Stimulated activated CD4-positive, alpha-beta T cell treated with anti-CD3 and anti-CD28 coated beads, TNF-alpha, amount 100 ng/mL, for 4 hours (primary cell): ENCODE results near the gene DAPP1.
"Not testable (repeated sequence)": the region's sequence is repeated elsewhere in the genome, so short reads cannot be mapped to it uniquely, and the experiment has no call there.

Experiments
- DNase-seq, 3 experiments: peaks; one replicate each; pipeline ENCODE4 v3.0.0-alpha.2; 2020; ENCODE audit warnings: low read depth in 3 of 3

DAPP1 gene, protein sequence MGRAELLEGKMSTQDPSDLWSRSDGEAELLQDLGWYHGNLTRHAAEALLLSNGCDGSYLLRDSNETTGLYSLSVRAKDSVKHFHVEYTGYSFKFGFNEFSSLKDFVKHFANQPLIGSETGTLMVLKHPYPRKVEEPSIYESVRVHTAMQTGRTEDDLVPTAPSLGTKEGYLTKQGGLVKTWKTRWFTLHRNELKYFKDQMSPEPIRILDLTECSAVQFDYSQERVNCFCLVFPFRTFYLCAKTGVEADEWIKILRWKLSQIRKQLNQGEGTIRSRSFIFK

DNA sequence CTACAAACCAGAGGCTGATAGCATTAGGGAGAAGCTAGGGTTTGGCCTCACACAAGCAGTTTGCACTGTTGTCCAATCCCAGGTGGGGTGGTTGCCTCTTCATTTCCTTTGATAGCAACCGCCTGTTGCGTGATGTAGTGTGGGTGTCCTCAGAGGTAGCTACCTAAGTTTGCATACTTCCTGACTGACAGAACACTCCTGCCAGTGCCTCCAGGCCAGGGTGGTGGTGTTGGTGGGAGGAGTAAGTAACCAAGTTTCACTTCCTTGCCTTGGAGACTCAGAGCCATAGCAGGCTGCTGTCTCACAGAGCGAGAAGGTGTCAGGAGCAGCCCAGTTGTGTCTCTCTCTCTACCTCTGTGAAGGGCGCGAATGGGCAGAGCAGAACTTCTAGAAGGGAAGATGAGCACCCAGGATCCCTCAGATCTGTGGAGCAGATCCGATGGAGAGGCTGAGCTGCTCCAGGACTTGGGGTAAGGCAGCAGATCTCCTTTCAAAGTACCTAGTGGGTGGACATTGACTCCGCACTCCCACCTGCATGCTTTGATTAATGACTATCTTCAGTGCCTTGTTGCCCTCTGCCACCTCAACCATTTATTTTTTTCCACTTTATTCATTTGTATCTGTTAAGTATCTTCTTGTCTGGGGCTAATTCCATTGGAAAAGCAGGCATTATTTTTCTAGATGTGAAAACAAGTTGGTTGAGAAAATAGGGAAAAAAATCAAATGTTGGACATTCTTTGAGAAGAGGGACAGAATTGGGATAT is at the start of gene DAPP1:
DAPP1 (plus strand) TSS at position 283 of the 764 bp plus-strand sequence; CDS start at position 370, 87 bp downstream.
- DNase-seq: peak in 2 of 3 experiments; percentile 50 to 63

DNA sequence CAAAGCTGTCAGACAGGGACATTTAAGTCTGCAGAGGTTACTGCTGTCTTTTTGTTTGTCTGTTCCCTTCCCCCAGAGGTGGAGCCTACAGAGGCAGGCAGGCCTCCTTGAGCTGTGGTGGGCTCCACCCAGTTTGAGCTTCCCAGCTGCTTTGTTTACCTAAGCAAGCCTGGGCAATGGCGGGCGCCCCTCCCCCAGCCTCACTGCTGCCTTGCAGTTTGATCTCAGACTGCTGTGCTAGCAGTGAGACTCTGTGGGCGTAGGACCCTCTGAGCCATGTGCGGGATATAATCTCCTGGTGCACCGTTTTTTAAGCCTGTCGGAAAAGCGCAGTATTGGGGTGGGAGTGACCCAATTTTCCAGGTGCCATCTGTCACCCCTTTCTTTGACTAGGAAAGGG is 45.8 kb upstream of the DAPP1 start:
- not testable (repeated sequence) for DNase-seq

DNA sequence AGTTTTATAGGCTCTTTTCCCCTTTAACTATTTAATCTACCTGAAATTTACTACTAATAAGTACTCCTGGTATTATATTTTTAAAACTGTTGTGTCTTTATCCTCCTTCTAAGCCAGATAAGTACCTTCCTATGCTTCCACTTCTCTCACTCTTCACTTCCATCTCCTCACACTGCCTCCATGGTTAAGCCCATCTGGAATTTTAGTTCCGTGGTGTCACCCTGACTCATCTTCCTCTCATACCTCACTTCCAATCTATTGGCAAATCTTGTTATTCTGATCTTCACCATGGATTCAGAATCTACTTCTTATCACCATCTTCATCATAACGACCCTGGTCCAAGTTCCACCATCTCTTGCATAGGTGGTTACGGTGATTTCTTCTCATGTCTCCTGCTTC is 32.7 kb upstream of the DAPP1 start:
- DNase-seq: no peak

DNA sequence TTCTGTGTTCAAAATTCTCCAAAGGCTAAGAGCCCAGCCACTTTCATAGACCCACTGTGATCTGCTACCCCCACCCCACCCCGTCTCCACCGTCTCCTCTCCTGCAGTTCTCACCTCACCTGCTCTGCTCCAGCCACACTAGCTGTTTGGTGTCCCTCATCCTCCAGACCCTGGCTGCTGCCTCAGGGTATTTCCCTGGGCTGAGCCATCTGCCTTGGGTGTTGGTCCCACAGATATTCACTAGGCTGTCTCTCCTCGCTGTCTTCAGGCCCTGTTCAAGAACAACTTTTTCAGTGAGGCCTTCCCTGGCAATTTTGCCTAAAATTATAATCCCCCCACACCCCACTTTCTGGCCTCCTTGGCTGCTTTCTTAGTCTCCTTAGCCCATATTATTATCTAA is 31.8 kb upstream of the DAPP1 start:
- no peak for DNase-seq

DNA sequence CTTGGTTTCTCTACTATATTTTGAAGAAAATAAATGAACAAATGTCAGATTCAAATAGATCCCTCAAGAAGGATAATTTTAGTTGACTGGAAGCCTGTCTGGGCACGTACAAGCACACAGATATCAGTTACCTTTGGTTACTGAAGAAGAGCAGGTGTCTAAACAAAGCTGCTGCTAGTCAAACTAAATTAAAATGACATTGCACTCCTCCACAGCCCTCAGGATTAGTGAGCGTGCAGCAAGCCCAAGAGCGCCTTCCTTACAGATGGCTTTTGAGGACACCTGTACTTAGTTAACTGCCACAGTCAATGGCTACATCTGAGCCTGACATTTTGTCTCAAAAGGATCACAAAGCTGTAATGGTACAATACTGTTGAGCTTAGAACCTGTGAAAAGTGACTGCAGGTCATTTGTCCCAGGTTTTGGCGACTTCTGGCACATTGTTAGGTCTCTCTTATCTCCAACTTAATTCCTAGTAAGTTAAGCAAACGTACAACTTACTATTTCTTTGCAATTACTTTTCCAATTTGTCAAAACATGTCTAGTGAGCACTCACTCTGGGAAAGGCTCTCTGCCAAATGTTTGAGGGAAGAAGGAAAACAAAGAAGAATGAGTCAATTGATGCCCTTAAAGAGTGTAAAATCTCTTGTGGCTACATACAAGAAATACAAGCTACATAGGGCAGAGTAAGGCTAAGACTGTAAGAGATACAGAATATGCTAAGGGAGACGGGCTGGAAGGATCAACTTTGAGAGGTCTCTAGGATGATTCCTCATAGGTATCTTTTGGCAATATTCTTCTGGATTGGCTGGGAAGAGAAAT is 25.6 kb upstream of the DAPP1 start:
- no peak for DNase-seq

DNA sequence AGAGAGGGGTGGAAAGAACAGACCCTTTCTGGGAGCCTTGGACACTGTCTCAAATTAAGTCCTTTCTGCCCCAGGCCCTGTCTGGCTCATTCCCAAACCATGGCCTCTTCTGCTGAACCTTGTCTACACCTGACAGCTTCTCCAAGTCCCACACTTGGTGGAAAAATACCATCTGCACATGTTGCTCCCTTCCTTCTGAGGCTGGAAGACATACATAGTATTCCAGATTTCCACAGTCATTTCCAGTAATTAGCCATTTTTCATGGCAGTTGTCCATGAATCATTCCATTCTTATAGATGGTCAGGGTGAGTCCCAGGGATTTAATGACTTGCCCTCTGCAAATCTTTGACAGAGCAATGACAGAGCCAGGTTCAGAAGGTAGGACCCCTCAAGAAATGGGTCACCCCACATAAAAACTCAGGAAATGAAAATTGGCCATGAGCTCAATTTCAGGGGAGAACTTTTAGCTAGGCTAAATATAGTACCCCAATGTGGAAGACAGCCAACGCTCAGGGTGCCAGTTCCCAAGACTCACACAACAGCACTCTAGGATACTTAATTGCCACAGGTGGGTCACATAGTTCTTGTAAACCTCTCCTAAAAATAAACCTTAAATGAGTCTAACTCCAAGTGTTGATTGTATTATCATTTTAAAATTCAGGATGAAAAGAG is 16.2 kb upstream of the DAPP1 start:
- no peak for DNase-seq

DNA sequence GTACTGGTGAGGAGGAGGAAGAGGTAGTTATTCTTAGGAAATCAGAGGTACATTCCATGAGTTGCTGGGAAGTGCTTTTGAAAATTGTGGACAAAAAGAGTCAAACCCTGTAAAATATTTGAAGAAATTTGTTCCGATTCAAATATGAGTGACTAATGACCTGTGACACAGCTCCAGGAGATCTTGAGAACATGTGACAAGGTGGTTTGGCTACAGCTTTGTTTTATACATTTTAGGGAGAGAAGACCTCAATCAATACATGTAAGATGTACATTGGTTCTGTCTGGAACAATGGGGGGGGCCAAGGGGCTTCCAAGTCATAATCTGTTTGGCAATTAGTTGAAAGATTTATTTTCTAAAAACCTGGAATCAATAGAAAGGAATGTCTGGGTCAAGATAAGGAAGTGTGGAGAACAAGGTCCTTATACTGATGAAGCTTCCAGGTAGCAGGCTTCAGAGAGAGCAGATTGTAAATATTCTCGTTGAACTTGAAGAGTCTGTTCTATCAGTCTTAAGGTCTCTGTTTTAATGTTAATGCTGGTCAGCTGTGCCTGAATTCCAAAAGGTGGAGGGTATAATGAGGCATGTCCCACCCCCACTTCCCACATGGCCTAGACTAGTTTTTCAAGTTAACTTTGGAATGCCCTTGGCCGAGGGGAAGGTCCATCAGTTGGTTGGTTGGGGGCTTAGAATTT is 15.5 kb upstream of the DAPP1 start:
- DNase-seq: no peak

DNA sequence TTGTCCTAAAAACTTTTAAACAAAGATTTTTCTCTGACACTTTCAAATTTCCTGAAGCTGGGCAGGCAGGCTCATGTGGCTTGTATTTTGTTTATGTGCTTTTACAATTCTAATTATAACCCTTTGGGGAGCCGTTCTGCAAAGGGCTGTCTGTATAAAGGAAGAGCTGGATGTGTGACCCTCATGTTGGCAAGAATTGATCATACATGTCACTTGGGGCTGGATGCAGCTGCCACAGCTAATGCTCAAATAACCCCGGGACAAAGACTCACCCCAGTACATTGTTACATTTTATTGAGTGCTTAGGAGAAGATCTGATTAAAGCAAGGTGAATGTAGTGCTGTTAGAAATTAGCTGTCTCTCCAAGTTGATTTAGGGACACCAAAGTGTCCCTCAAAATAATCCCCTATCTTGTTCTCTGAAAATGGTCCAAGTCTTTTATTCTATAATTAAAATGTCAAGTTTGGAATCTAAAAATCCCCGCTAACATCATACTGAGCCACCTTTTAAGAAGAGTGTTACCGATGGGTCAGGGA is 13.0 kb upstream of the DAPP1 start:
- no peak for DNase-seq

DNA sequence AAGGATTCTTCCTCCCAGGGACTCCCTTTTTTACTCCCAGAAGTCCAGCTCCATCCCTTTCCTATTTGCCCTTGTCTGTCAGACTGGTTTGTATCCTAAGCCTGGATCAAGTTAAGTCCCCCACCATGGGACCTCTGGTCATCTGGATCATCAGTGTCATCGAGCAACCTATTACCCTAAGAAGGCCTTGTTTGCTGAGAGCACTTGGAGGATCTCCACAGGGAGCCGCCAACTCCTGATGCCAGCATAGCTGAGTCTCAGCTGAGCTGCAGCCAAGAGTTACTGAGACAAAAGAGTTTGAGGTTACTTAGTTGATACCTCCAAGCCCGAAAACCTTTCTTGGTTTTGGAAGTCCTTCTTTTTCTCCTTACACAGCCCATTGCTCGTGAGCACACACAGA is 10.1 kb upstream of the DAPP1 start:
- no peak for DNase-seq

DNA sequence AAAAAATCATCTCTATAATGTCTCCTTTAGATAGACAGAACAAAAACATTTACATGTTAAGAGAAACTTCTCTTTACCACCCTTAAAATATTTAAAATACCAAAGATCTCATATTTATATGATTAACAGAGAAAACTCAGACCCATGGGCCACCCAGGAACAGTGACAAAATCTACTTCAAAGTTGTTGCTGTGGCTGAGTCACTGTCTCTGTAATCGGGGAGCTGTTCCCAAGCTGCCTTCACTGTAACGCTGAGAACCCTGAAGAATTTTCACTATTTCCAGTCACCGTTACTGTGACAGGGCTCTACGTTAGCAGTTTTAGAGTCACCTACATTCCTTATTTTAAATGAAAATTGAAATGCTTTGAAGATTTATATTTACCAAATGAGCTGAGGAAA is 9.0 kb upstream of the DAPP1 start:
- no peak for DNase-seq

DNA sequence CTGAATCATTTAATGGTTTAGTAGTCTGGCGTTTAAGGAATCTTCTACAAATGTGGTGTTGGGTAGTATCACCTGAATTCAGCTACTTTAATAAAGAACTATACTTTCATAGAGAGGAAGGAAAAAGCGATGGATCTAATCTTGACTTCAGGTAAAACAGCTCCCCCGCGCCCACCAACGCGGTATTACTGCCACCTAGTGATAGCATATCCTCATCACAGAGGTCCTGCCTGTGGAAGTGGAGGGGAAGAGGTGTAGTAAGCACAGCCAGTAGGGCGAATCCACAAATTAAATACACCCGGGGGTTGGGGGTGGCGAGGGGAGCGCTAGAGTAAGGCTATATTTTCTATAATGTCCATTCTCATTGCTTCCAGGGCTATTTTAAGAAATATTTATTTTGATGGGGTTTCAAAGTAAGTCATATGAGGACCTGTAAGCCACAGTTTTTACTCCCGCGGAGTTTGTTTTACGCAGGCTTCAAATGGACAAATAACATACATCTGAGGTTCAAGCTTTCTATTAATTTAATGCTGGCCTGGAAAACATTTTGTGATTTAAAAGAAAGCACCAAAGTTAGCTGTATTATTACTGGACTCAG is 8.3 kb upstream of the DAPP1 start:
- peak; percentile 42 to 60 (median 57) for DNase-seq

DNA sequence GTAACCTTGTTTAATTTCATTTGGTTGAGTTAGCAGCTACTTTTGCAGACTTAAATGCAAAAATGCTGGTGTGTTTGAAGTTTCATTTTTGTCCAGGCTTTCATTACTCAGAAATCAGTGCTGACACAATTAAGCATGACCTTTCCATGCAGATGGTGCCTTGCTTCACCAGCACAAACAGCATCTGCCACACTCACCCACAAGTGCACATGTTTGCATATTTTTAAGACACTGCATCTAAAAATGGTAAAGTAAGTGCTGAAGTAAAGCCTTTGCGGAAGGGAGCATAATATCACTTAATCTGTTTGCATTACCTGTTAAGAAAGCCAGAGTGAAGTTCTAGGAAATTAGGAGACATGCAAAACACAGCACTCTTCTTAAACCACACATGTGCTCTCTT is 7.3 kb upstream of the DAPP1 start:
- no peak for DNase-seq

DNA sequence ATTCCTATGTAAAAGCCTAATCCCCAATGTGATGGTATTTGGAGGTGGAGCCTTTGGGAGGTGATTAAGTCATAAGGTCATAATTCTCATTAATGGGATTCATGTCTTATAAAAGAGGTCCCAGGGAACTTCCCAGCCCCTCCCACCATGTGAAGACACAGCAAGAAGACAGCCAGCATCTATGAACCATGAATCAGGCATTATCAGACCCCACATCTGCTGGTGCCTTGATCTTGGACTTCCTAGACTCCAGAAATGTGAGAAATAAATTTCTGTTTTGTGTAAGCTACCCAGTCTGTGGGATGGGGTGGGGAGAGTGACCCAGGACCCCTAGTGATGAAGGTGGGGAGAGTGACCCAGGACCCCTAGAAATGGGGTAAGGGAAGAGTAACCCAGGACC is 6.1 kb upstream of the DAPP1 start:
- no peak for DNase-seq

DNA sequence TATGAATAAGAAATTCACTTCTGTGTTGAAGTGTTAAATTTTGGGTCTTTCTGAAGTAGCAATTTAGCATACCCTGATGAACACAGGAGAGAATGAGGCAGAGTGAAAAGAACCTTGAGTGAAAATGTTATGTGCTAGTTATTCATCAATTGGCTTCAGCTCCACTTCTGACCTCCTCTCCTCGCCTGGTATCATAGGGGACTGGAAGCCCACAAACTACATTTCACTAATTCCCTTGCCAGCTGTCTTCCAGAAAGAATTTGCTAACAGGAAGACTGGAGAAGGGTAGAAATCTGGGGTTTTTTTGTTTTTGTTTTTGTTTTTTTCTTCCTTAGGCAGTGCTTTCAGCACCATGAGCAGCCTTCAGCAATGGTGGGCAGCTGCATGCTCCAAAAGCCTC is 5.5 kb upstream of the DAPP1 start:
- DNase-seq: no peak

DNA sequence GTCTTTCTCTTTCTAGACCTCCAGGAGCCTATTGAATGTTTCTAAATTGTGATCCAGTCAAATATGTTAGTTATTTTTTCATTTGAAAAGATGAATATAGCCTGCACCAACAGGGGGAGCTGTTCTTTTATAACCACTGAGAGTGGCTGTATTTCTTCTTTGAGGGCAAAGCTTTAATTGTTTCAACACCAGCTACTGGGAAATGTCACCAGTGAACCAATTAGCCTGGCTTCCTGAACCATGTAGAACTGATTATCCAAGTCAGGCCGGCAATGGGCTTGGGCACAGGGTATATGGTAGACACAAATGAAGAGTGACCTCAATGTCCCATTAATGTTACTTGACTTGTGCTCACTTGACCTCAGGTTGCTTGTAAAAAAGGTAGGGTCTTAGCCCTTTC is 4.8 kb upstream of the DAPP1 start:
- peak in 1 of 3 experiments; percentile 33 for DNase-seq

DNA sequence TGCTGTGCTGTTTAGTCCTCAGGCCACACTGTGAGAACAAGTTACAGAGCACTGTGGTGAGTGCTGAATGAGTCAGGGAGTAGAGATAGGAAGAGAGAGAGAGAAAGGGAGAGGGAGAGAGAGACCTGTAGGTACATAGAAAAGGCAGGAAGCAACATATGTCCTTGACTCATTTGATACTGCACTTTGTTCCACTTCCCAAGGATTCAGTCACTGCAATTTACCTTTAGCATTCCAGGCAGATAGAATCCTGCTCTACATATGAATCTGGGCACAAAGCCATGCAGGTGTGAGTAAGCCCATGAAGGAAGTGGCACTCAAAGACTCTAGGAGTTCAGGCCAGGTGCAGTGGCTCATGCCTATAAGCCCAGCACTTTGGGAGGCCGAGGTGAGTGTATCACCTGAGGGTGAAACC is 1.0 kb upstream of the DAPP1 start:
- no peak for DNase-seq

DNA sequence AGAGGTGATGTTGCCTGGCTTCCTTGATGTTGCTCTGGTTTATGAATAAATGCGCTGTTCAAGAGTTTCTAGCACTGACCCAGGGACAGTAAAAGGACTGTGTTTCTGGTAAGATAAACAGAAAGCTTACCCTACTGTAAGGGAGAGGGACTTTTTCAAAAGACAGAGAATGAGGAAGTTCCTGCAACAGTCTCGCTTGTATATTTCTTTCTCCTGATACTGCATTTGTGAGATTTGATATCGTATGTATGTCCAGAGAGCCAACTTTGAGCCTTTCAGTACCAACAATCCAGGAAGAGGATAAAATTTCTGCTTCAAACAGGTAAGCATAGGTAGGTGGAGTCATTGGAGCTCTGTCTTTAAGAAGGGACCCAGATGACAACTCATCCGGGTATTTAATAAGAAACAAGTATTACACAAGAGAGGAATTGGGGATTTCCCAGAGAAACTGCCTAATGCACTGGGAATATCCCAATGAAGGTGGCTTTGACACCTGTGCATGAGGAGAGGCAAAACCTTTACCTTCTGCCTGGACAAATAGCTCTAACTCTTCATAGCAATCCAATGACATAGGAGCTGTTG is 773 bp downstream of the DAPP1 start:
- no peak for DNase-seq

DNA sequence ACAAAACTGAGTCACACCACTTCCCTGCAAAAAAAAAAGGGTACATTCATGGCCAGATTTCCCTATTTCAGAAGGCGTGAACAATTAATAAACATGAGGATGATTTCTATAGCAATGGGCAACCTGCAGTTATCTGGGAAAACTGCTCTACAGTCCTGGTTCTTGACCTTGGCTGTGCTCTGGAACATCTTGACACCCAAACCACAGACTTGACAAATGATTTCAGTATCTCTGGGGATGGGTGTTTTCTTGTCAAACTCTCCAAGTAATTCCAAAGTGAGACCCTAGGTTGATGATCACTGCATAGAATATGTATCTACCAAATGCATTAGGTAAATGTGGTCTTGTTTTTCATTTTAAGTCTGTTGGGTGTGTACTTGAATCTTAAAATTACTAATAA is 2.0 kb downstream of the DAPP1 start:
- DNase-seq: no peak

DNA sequence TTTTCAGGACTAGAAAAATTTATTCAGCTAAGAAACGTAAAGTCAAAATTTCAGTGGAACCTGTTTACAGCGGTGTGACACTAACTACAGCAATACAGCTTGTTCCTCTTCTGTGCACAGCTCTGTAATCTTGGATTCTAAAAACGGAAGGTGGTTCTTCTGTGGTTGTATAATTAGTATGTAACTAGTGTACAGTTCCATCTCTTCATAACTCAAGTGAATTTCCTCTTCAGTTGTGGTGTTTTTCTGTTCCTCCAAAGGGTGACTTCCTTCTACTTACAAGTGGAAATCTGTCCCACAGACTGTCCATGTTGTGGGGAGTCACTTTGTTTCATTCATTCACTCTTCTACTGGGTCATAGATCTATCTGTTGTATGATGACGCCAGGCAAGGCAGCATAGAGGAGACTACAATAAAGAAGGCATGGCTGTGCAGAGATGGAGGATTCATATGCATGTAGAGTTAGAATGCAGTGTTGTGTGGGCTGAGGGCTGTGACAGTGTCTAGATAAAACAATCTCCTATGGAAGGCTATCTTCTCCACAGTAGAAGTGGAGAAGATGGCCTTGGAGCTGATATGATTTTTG is 5.4 kb downstream of the DAPP1 start:
- no peak for DNase-seq

DNA sequence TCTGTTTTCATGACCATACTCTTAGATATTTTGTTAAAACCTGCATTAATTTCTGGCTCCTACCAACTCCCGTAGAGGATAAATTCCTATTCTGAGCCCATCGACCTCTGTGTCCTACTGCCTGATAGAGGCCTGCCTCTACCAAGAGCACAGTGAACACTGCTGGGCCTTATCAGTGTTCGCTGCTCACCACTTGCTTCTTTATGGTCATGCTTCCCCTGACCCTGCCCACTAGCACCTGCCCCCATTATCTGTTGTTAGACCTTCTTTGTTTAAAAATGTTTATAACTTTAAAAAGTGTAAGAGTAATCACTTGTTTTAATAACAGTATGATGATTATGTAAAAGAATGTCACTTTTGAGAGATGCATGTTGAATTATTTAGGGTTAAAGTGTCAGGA is 6.1 kb downstream of the DAPP1 start:
- no peak for DNase-seq
